ENCODE measurements around the gene ADPRHL1.
"Not testable (repeated sequence)": the region's sequence is repeated elsewhere in the genome, so short reads cannot be mapped to it uniquely, and the experiment has no call there.

ADPRHL1 gene

DNA sequence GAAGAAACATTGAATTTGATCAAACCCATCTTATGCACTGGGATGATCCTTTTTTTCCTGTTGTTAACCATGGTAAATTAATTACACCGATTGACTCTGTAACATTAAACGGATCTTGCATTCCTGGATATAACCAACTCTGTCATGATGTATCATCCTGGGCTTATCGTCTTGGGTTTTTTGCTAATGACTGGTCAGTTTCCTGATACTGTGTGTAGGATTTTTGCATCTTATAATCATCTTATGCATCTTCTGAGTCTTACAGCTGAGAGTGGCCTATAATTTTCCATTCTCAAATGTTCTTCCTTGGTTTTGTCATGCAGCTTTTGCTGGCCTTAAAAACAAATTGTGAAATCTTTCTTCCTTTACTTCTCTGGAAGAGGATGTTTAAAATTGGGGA, 24.4 kb upstream of the ADPRHL1 start:
- no peak for DNase-seq (ENCODE audit: low read depth in 2 of 2)

GRCh38 chr13:113476811-113477210, 23.5 kb upstream of the ADPRHL1 start:
- DNase-seq (ENCODE audit: low read depth in 2 of 2), result no peak

- no peak for DNase-seq (ENCODE audit: low read depth in 2 of 2)
Observed at GRCh38 chr13:113475911-113476310, 22.6 kb upstream of the ADPRHL1 start.

DNA sequence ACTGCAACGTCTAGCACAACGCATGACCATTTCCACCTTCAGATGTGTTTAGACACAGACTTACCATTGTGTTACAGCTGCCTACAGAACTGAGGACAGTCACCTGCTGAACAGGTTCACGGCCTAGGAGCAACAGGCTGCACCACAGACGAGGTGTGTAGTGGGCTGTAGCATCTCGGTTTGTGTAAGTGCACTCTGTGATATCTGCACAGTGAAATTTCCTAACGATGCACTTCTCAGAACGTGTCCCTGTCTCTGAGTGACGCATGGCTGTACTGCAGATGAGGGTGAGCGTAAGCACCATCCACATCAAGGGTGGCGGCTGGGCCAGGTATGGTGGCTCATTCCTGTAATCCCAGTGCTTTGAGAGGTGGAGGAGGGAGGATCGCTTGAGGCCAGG, 22.0 kb upstream of the ADPRHL1 start:
- DNase-seq (ENCODE audit: low read depth in 2 of 2), result no peak

DNA sequence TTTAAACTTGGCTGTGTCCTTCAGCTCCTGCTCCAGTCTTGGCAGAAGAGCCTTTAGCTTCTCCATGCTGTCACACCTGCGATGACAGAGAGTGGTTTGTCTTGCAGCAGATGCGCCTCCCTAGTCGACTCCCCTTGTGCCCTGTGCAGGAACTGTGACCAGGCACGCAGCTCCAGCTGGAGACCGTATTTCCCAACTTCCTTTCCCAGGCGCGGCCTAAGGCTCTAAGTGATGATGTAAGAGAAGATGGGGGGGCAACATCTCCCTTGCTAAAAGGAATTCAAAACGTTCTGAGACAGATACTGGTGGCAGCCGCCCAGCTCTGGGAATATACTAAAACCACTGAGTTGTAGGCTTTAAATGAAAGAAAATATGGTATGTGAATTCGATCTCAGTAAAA, 20.9 kb upstream of the ADPRHL1 start:
- DNase-seq (ENCODE audit: low read depth in 2 of 2), result no peak

- no peak for DNase-seq (ENCODE audit: low read depth in 2 of 2)
Observed at GRCh38 chr13:113472355-113473025, 19.2 kb upstream of the ADPRHL1 start.

DNA sequence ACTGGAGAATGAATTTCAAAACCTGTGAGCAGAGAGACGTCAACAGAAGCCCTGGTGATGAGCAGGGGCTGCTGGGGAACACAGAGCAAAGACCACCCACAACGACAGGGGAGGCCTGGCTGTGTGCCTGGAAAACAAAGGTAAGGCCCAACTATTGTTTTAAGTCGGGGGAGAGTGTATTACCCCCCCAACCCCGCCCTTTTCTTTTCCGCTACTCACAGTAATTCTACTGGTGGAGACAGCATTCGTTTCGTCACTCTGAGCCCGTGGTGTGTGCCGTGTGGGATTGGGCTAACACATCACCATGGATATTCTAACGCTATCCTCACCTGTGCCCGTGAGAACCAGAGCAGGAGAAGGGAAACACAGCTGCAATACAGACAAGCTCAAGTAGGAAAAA, 18.6 kb upstream of the ADPRHL1 start:
- DNase-seq (ENCODE audit: low read depth in 2 of 2), result no peak

DNA sequence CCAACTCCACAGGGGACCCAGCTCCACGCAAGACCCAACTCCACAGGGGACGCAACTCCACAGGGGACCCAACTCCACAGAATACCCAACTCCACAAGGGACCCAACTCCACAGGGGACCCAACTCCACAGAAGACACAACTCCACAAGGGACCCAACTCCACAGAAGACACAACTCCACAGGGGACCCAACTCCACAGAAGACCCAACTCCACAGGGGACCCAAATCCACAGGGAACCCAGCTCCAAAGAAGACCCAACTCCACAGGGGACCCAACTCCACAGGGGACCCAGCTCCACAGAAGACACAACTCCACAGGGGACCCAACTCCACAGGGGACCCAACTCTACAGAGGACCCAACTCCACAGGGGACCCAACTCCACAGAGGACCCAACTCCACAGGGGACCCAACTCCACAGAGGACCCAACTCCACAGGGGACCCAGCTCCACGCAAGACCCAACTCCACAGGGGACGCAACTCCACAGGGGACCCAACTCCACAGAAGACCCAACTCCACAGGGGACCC, 17.4 kb upstream of the ADPRHL1 start:
- not testable (repeated sequence) for DNase-seq (ENCODE audit: low read depth in 2 of 2)

DNA sequence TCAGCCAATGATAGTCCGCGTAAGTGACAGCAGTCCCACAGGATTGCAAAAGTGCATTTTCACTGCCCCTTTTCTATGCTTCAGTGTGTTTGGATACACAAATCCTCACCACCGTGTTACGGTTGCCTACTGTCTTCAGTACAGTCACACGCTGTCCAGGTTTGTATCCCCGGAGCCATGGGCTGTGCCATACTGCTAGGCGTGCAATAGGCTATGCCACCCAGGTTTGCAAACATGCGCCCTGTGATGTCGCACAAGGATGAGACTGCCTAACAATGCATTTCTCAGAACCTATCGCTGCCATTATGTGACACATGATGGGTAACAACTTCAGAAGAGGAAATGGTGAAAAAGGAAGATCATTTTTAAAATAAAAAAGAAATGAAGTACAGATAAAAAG, 16.8 kb upstream of the ADPRHL1 start:
- DNase-seq (ENCODE audit: low read depth in 2 of 2), result no peak

DNA sequence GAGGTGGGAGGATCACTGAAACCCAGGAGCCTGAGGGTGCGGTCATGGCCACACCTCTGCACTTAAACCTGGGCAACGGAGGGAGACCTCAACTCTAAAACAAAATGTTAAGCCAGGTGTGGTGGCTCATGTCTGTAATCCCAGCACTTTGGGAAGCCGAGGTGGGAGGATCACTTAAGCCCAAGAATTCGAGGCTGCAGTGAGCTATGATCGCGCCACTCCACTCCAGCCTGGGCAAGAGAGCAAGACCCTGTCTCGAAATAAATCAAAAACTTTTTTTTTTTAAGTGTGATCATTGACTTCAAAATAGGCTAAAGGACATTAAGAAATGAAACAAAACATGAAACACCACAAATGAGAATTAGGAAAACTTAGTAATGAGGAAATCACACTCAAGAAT, 16.3 kb upstream of the ADPRHL1 start:
- DNase-seq (ENCODE audit: low read depth in 2 of 2), result no peak

DNA sequence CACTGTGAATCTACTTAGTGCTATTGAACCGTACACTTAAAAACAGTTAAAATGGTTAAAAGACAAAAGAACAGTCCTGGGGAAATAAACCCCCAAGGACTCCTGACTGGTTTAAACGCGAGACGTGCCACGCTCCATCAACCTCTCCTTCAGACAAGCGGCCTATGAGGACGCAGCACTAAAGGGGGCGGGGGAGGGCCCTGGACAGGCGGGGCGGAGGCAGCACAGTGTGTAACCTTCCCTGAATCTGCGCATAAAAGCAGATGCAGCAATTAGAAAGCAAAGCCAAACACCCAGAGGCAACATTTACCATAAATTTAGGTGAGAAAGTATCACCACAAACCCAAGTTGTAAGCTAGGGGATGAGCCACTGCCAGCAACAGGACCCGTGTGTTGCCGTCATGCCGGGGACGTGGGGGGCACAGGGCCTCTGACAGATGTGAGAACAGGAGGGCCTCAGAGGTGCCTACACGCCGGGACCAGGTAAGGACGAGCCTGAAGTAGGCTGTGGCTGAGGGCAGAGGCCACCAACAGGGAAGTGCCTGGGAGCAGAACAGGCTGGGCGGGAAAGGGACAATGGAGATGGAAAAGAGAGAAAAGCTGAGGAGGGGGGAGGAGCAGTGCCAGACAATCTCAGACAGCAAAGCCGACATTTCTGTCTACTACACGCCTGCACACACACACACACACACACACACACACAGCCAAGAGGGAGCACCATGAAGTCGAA, 15.3 kb upstream of the ADPRHL1 start:
- no peak for DNase-seq (ENCODE audit: low read depth in 2 of 2)

GRCh38 chr13:113468029-113468428, 14.7 kb upstream of the ADPRHL1 start:
- no peak for DNase-seq (ENCODE audit: low read depth in 2 of 2)

GRCh38 chr13:113466383-113466782, 13.1 kb upstream of the ADPRHL1 start:
- DNase-seq (ENCODE audit: low read depth in 2 of 2), result no peak

GRCh38 chr13:113465300-113465699, 12.0 kb upstream of the ADPRHL1 start:
- DNase-seq (ENCODE audit: low read depth in 2 of 2), result no peak

- DNase-seq (ENCODE audit: low read depth in 2 of 2), result no peak
Observed at GRCh38 chr13:113464476-113464875, 11.2 kb upstream of the ADPRHL1 start.

DNA sequence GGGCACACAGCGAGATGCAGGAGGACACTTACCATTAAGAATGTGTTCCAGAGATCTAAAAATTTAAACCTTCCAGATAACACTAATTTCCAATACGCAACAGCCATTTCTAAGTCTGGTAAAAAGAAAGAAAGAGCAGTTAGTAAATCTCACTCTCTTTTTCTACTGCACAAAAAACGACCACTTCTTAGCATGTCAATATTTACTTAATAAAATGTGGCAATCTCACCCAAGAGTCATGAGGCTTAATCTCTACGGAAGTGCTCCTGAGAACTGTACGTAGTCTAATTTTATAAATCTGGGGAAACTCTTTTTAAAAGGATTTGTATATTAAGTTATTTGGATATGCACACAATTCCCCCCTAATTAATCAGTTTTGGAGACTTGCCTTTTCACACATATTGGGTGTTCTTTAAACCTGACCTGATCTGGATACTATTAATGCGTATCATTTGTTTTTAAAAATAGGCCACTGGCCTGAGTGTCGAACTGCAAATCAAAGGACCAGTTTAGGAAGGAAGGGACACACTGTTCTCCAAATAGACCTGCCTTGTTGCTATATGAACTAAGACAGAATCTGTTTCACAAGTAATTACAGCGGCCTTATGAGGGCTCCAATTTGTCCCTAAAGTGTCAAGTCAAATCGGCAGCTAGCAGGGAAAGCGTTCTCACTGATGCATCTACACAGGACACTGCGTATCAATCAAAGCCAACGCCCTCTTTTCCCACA, 7.9 kb upstream of the ADPRHL1 start:
- no peak for DNase-seq (ENCODE audit: low read depth in 2 of 2)

- no peak for DNase-seq (ENCODE audit: low read depth in 2 of 2)
Observed at GRCh38 chr13:113460599-113460998, 7.3 kb upstream of the ADPRHL1 start.

- no peak for DNase-seq (ENCODE audit: low read depth in 2 of 2)
Observed at GRCh38 chr13:113460064-113460555, 6.8 kb upstream of the ADPRHL1 start.

DNA sequence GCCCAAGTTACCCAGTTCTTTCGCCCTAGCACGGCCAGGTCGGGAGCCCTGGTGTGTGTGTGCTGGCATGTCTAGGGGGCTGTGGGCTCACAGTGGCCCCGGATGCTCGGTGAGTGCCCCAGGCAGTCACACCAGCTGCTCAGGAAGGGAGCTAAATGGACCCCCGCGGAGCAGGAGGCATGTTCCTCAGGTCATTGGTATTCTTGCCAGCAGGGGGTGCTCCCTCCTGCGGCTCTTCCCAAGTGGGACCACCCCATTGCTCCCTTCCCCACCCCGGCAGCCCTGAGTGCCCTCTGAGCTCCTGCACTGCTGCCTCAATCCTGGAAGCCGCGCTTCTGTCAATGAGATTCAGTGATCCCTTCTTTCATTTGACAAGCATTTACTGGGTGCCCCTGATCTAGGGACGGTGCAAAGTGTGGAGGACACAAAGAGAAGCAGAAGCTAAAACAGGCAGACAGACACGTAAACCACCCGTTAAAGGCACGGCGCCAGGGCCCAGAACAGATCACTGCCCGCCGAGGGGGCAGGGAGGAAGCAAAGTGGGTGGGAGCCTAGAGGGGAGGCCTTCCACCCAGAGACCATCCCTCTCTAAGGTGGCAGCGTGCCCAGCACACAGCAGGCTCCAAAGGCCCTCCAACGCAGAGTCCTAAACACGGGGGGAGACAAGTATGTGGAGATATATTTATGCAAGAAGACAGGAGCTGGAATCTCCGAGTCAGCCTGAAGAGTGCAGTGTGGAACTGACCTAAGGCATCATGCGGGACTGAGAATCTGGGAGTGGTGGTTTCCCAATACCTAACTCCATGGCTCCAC, 5.2 kb upstream of the ADPRHL1 start:
- DNase-seq (ENCODE audit: low read depth in 2 of 2), result no peak

DNA sequence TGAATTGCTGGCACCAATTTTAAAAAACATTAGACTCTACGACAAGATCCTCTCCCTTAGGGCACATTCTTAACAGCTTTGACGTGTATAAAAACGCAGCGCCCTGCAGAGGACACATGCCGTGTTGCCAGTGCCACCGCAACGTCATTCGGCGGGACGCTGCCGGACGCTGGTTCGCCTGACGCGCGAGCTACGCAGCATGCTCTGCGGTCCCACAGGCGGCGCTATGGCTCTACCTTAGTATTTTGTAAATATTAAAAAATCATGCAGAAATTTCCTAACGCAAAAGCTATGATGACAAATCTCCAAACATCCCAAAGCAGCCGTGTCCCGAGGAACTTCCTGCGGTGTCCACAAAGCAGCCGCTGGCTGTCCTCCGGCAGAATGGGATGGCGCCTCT, 4.2 kb upstream of the ADPRHL1 start:
- no peak for DNase-seq (ENCODE audit: low read depth in 2 of 2)

DNA sequence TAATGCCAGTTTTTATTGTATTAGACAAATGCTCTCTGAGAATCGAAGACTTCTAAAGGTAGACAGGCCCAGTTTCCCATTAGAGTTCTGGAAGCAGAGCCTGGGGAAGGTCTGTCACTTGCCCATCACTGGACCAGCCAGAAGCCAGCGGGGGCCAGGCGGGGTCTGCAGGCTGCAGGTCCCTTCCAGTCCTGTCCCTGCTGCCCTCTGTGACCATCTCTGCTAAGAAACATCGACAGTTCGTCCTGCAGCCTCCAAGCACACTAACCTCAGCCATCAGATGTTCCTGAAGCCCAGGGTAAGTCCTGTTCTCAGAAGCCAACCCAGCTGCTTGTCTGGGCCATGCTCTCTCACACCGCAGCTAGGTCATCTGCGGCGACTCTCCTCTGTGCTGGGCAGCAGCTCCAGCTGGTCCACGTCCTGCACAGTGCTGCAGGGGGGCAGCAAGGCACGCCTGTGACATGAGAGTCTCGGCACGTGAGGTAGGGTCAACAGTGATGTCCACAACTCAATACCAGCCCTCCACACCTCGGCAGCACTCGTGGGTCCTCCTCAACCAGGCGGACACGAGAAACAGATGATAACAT, 2.9 kb upstream of the ADPRHL1 start:
- no peak for DNase-seq (ENCODE audit: low read depth in 2 of 2)

Data from stimulated activated CD8-positive, alpha-beta memory T cell treated with anti-CD3 and anti-CD28 coated beads, Interleukin-15, amount 100 ng/mL, for 4 hours (primary cell).